Activated CD4-positive, alpha-beta T cell treated with anti-CD3 and anti-CD28 coated beads, Interleukin-2, amount 10 ng/mL, durations not matched to agents 7 days and 5 days (primary cell): ENCODE data around the gene TMEM129. TPM values are rescaled to one million over a fixed set of nuclear protein-coding genes. Genes with fewer than 3 reads are reported as not detected.

Source experiments
- CTCF ChIA-PET: fragments of 350-600 bp; sonication (Branson Sonifier 250); formaldehyde crosslinking; loops from one replicate; lab custom pipeline; 2021; ENCODE audit warnings: antibody characterized with exemption; lab: Charles Lee
- POLR2A ChIA-PET: fragments of 350-600 bp; sonication (Branson Sonifier 250); formaldehyde crosslinking; loops from one replicate; lab custom pipeline; 2021; ENCODE audit warnings: antibody characterized with exemption; lab: Charles Lee
- DNase-seq: peaks from one replicate; pipeline ENCODE4 v3.0.0-alpha.2; 2020
- H3K27ac Mint-ChIP-seq: one replicate; pipeline ENCODE4 v1.8.0; 2021; ENCODE audit warnings: mild to moderate bottlenecking, moderate library complexity, mixed read lengths
- H3K27me3 Mint-ChIP-seq: one replicate; pipeline ENCODE4 v1.8.0; 2021; ENCODE audit warnings: mixed read lengths
- H3K36me3 Mint-ChIP-seq: one replicate; pipeline ENCODE4 v1.8.0; 2021; ENCODE audit warnings: low read depth, mixed read lengths
- H3K4me1 Mint-ChIP-seq: one replicate; pipeline ENCODE4 v1.8.0; 2021; ENCODE audit warnings: mixed read lengths
- H3K4me3 Mint-ChIP-seq: one replicate; pipeline ENCODE4 v1.8.0; 2021; ENCODE audit warnings: mild to moderate bottlenecking, moderate library complexity, mixed read lengths
- H3K9me3 Mint-ChIP-seq: one replicate; pipeline ENCODE4 v1.8.0; 2021; ENCODE audit warnings: mixed read lengths
- total RNA-seq, 2 experiments: library from RNA; stranded (reverse); gene quantifications; one replicate each; pipeline ENCODE4 v1.2.3, GENCODE V29; 2021

TMEM129 gene
- total RNA-seq, 2 experiments from 2014 or later, result 20.9 to 22.3 TPM

- Mint-ChIP-seq H3K27ac (no peak overlapping the region), H3K4me3 (no peak overlapping the region), H3K27me3 (no peaks in the 10 kb centered on the region), H3K4me1 (no peaks in the 10 kb centered on the region), H3K9me3 (no peaks in the 10 kb centered on the region), H3K36me3 (peaks cover 12% of the 10 kb centered on the region)
- ChIA-PET POLR2A (no interaction called here), CTCF (interaction anchor here (0.8 to 2.9 kb wide), 6 partner anchors 11 to 71 kb away, joined by 3 to 10 read pairs (median 6); no protein-coding TSS in a partner anchor)
- DNase-seq, result no peak
These were observed 25.9 kb upstream of the TMEM129 start for GRCh38 chr4:1746919-1747602.

- ChIA-PET CTCF (interaction anchor here (0.8 to 2.9 kb wide), 4 partner anchors 10 to 72 kb away, joined by 3 to 7 read pairs (median 4); no protein-coding TSS in a partner anchor), POLR2A (no interaction called here)
- peaks cover 19% of the 10 kb centered on the region for H3K36me3 Mint-ChIP-seq
- H3K27me3 Mint-ChIP-seq, result no peaks in the 10 kb centered on the region
- no peaks in the 10 kb centered on the region for H3K4me1 Mint-ChIP-seq
- H3K9me3 Mint-ChIP-seq, result no peaks in the 10 kb centered on the region
- no peak overlapping the region for H3K27ac Mint-ChIP-seq
- peak; percentile 77 for DNase-seq
- no peak overlapping the region for H3K4me3 Mint-ChIP-seq
These were observed 25.2 kb upstream of the TMEM129 start for GRCh38 chr4:1746265-1746691.

- ChIA-PET CTCF (interaction anchor here (0.6 to 2.9 kb wide), 5 partner anchors 9 to 70 kb away, joined by 3 to 7 read pairs (median 5); no protein-coding TSS in a partner anchor), POLR2A (no interaction called here)
- H3K36me3 Mint-ChIP-seq, result peaks cover 24% of the 10 kb centered on the region
- no peak overlapping the region for H3K27ac Mint-ChIP-seq
- H3K27me3 Mint-ChIP-seq, result no peaks in the 10 kb centered on the region
- no peak for DNase-seq
- no peak overlapping the region for H3K4me3 Mint-ChIP-seq
- H3K9me3 Mint-ChIP-seq, result no peaks in the 10 kb centered on the region
- no peaks in the 10 kb centered on the region for H3K4me1 Mint-ChIP-seq
These were observed 24.6 kb upstream of the TMEM129 start for GRCh38 chr4:1745697-1746096.

- DNase-seq, result no peak
- Mint-ChIP-seq H3K9me3 (no peaks in the 10 kb centered on the region), H3K4me3 (no peak overlapping the region), H3K27ac (peak overlapping the region; percentile 11), H3K36me3 (peaks cover 29% of the 10 kb centered on the region), H3K27me3 (no peaks in the 10 kb centered on the region), H3K4me1 (no peaks in the 10 kb centered on the region)
- POLR2A ChIA-PET, result no interaction called here
- CTCF ChIA-PET, result interaction anchor here (0.6 to 2.9 kb wide), 5 partner anchors 8 to 70 kb away, joined by 3 to 7 read pairs (median 5); no protein-coding TSS in a partner anchor
These were observed 24.0 kb upstream of the TMEM129 start for GRCh38 chr4:1745165-1745564.

GRCh38 chr4:1744552-1744951 lies 23.4 kb upstream of the TMEM129 start:
- CTCF ChIA-PET, result interaction anchor here (0.9 to 2.9 kb wide), 3 partner anchors 14 to 71 kb away, joined by 3 to 7 read pairs (median 5); no protein-coding TSS in a partner anchor
- POLR2A ChIA-PET, result no interaction called here
- Mint-ChIP-seq H3K4me3 (no peak overlapping the region), H3K4me1 (no peaks in the 10 kb centered on the region), H3K9me3 (no peaks in the 10 kb centered on the region), H3K27ac (peak overlapping the region; percentile 31), H3K27me3 (no peaks in the 10 kb centered on the region), H3K36me3 (peaks cover 33% of the 10 kb centered on the region)
- DNase-seq, result no peak

- ChIA-PET CTCF (interaction anchor here (0.9 to 2.9 kb wide), 4 partner anchors 13 to 158 kb away, joined by 3 to 7 read pairs (median 4); no protein-coding TSS in a partner anchor), POLR2A (no interaction called here)
- Mint-ChIP-seq H3K4me1 (no peaks in the 10 kb centered on the region), H3K27ac (no peak overlapping the region), H3K27me3 (no peaks in the 10 kb centered on the region), H3K9me3 (no peaks in the 10 kb centered on the region), H3K36me3 (peaks cover 39% of the 10 kb centered on the region), H3K4me3 (no peak overlapping the region)
- no peak for DNase-seq
These were observed 22.9 kb upstream of the TMEM129 start for GRCh38 chr4:1743975-1744374.

- DNase-seq, result no peak
- ChIA-PET POLR2A (no interaction called here), CTCF (interaction anchor here (1.3 kb wide), 1 partner anchor 159 kb away, joined by 3 read pairs; no protein-coding TSS in a partner anchor)
- Mint-ChIP-seq H3K4me1 (no peaks in the 10 kb centered on the region), H3K9me3 (no peaks in the 10 kb centered on the region), H3K36me3 (peaks cover 43% of the 10 kb centered on the region), H3K27me3 (no peaks in the 10 kb centered on the region), H3K4me3 (no peak overlapping the region), H3K27ac (no peak overlapping the region)
These were observed 22.4 kb upstream of the TMEM129 start for GRCh38 chr4:1743551-1743950.

- Mint-ChIP-seq H3K27me3 (no peaks in the 10 kb centered on the region), H3K9me3 (peaks cover 2% of the 10 kb centered on the region), H3K4me3 (no peak overlapping the region), H3K36me3 (peaks cover 66% of the 10 kb centered on the region), H3K27ac (no peak overlapping the region), H3K4me1 (no peaks in the 10 kb centered on the region)
- ChIA-PET CTCF (interaction anchor here (1.1 to 1.3 kb wide), 3 partner anchors 15 to 169 kb away, joined by 3 to 4 read pairs (median 4); no protein-coding TSS in a partner anchor), POLR2A (no interaction called here)
- no peak for DNase-seq
These were observed 20.1 kb upstream of the TMEM129 start for GRCh38 chr4:1741208-1741607.

GRCh38 chr4:1740021-1740545 lies 19.0 kb upstream of the TMEM129 start:
- no peak overlapping the region for H3K4me3 Mint-ChIP-seq
- ChIA-PET CTCF (interaction anchor here (0.5 to 1.3 kb wide), 4 partner anchors 14 to 171 kb away, joined by 3 to 4 read pairs (median 4); no protein-coding TSS in a partner anchor), POLR2A (no interaction called here)
- DNase-seq, result no peak
- no peaks in the 10 kb centered on the region for H3K4me1 Mint-ChIP-seq
- H3K36me3 Mint-ChIP-seq, result peaks cover 73% of the 10 kb centered on the region
- peaks cover 2% of the 10 kb centered on the region for H3K9me3 Mint-ChIP-seq
- H3K27ac Mint-ChIP-seq, result no peak overlapping the region
- no peaks in the 10 kb centered on the region for H3K27me3 Mint-ChIP-seq

- peaks cover 2% of the 10 kb centered on the region for H3K9me3 Mint-ChIP-seq
- no peak overlapping the region for H3K27ac Mint-ChIP-seq
- no peaks in the 10 kb centered on the region for H3K27me3 Mint-ChIP-seq
- H3K4me3 Mint-ChIP-seq, result no peak overlapping the region
- no peaks in the 10 kb centered on the region for H3K4me1 Mint-ChIP-seq
- DNase-seq, result no peak
- H3K36me3 Mint-ChIP-seq, result peaks cover 77% of the 10 kb centered on the region
- ChIA-PET CTCF (no interaction called here), POLR2A (no interaction called here)
These were observed 18.2 kb upstream of the TMEM129 start for GRCh38 chr4:1739358-1739757.

GRCh38 chr4:1738410-1738809 lies 17.3 kb upstream of the TMEM129 start:
- peaks cover 2% of the 10 kb centered on the region for H3K9me3 Mint-ChIP-seq
- H3K27me3 Mint-ChIP-seq, result no peaks in the 10 kb centered on the region
- no peak overlapping the region for H3K4me3 Mint-ChIP-seq
- DNase-seq, result no peak
- CTCF ChIA-PET, result no interaction called here
- H3K27ac Mint-ChIP-seq, result peak overlapping the region; percentile 46
- POLR2A ChIA-PET, result no interaction called here
- H3K36me3 Mint-ChIP-seq, result peaks cover 79% of the 10 kb centered on the region
- no peaks in the 10 kb centered on the region for H3K4me1 Mint-ChIP-seq

GRCh38 chr4:1737666-1738065 lies 16.5 kb upstream of the TMEM129 start:
- ChIA-PET POLR2A (no interaction called here), CTCF (interaction anchor here (1.2 kb wide), 1 partner anchor 12 kb away, joined by 3 read pairs; no protein-coding TSS in a partner anchor)
- H3K4me1 Mint-ChIP-seq, result no peaks in the 10 kb centered on the region
- no peak overlapping the region for H3K27ac Mint-ChIP-seq
- H3K36me3 Mint-ChIP-seq, result peaks cover 85% of the 10 kb centered on the region
- no peak for DNase-seq
- H3K27me3 Mint-ChIP-seq, result no peaks in the 10 kb centered on the region
- no peak overlapping the region for H3K4me3 Mint-ChIP-seq
- H3K9me3 Mint-ChIP-seq, result peaks cover 2% of the 10 kb centered on the region

GRCh38 chr4:1736812-1737211 lies 15.7 kb upstream of the TMEM129 start:
- H3K27ac Mint-ChIP-seq, result peak overlapping the region; percentile 41
- DNase-seq, result no peak
- no peaks in the 10 kb centered on the region for H3K27me3 Mint-ChIP-seq
- ChIA-PET CTCF (interaction anchor here (0.6 to 1.1 kb wide), 3 partner anchors 9 to 15 kb away, joined by 4 read pairs; partner anchors contain the start of genes TACC3 and TMEM129), POLR2A (no interaction called here)
- no peaks in the 10 kb centered on the region for H3K4me1 Mint-ChIP-seq
- H3K9me3 Mint-ChIP-seq, result peaks cover 2% of the 10 kb centered on the region
- peaks cover 85% of the 10 kb centered on the region for H3K36me3 Mint-ChIP-seq
- no peak overlapping the region for H3K4me3 Mint-ChIP-seq
